Measurements from ENCODE around the gene KLHL6.
"Not testable (repeated sequence)": the region's sequence is repeated elsewhere in the genome, so short reads cannot be mapped to it uniquely, and the experiment has no call there.

Gene KLHL6

GRCh38 chr3:183448369-183449128 is 107.0 kb downstream of the KLHL6 start:
- no peak for DNase-seq (ENCODE audit: low read depth in 3 of 3, low spot score in 1 of 3)

GRCh38 chr3:183447206-183448001 is 108.1 kb downstream of the KLHL6 start:
- peak in 1 of 3 donors; percentile 48 for DNase-seq (ENCODE audit: low read depth in 3 of 3, low spot score in 1 of 3)

DNA sequence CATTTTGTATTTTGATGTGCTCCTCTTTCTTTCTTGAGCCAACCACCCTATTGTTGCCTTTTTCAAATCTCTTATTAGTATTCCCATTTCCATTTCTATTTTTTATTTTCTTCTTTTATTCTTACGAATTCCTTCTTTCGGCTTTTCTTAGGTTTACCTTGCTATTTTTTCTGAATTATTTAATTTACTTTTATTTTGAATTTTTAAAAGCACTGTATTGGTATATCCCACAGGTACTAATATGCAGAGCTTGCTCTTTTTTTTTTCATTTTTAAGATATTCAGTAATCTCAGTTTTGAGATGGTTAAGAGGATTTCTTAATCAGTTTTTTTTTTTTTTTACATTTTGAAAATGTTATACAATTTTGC is 108.7 kb downstream of the KLHL6 start:
- no peak for DNase-seq (ENCODE audit: low read depth in 3 of 3, low spot score in 1 of 3)

- DNase-seq (ENCODE audit: low read depth in 3 of 3, low spot score in 1 of 3), result no peak
Observed at GRCh38 chr3:183444748-183445147, 110.8 kb downstream of the KLHL6 start.

DNA sequence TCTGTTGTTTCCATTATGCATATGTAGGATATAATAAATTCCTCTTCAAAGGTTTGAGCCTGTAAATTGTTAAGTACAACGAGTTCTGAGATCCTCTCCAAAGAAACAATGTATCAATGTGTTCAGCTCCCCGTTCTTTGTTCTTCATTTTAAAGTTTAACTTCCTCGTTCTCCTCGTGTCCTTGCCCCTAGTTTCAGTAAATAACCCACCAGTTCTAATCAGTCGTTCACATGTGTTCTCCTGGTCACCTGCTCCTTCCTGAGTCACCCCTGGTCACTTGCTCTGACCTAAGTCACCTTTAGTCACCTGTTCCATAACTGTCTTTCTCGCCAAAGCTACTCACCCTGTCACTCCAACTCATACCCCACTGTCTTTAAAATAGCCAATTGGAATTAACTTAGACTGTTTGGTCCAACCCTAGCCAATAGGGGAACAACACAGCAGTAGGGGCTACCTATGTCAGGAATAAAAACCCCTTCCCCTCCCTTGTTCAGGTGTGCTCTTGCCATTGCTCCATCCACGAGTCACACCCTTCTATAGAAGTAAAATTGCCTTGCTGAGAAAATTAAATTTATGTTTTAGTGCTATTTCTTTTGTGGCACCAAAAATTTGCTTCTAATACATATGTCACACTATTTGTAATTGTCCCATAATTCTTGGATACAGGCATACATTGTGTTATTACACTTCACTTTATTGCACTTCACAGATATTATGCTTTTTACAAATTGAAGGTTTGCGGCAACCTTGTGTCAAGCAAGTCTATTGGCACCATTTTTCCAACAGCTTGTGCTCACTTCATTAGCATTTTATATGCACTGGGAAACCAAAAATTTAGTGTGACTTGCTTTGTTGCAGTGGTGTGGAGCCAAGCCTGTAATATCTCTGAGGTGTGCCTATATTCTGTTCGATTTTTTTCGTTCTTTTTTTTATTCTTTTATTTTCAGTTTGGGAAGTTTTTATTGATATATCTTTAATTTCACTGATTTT is 111.8 kb downstream of the KLHL6 start:
- DNase-seq (ENCODE audit: low read depth in 3 of 3, low spot score in 1 of 3), result no peak

- no peak for DNase-seq (ENCODE audit: low read depth in 3 of 3, low spot score in 1 of 3)
Observed at GRCh38 chr3:183442994-183443393, 112.5 kb downstream of the KLHL6 start.

DNA sequence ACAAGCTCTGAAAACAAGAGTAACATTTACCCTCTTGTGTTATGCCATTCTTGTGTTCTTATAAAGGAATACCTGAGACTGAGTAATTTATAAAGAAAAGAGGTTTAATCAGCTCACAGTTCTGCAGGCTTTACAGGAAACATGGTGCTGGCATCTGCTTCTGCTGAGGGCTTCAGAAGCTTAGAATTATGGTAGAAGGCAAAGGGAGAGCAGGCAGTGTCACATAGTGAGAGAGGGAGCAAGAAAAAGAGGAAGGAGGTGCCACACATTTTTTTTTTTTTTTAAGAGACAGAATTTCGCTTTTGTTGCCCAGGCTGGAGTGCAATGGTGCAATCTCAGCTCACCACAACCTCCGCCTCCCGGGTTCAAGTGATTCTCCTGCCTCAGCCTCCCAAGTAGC is 115.0 kb downstream of the KLHL6 start:
- DNase-seq (ENCODE audit: low read depth in 3 of 3, low spot score in 1 of 3), result not testable (repeated sequence)

GRCh38 chr3:183439515-183439914 is 116.0 kb downstream of the KLHL6 start:
- DNase-seq (ENCODE audit: low read depth in 3 of 3, low spot score in 1 of 3), result no peak

GRCh38 chr3:183438735-183439134 is 116.8 kb downstream of the KLHL6 start:
- no peak for DNase-seq (ENCODE audit: low read depth in 3 of 3, low spot score in 1 of 3)

GRCh38 chr3:183437666-183438564 is 117.6 kb downstream of the KLHL6 start:
- DNase-seq (ENCODE audit: low read depth in 3 of 3, low spot score in 1 of 3), result no peak
